Measurements from ENCODE around the gene FAF2.
"Not testable (repeated sequence)": the region's sequence is repeated elsewhere in the genome, so short reads cannot be mapped to it uniquely, and the experiment has no call there.

FAF2 gene

GRCh38 chr5:176461349-176461748 lies 13.2 kb downstream of the FAF2 start:
- DNase-seq = no peak

GRCh38 chr5:176463113-176463764 lies 15.1 kb downstream of the FAF2 start:
- no peak for DNase-seq

- peak; percentile 69 for DNase-seq
Measured at GRCh38 chr5:176466245-176466871, 18.2 kb downstream of the FAF2 start.

GRCh38 chr5:176469296-176469695 lies 21.1 kb downstream of the FAF2 start:
- no peak for DNase-seq

GRCh38 chr5:176470539-176470938 lies 22.4 kb downstream of the FAF2 start:
- no peak for DNase-seq

GRCh38 chr5:176471098-176471497 lies 22.9 kb downstream of the FAF2 start:
- DNase-seq = no peak

GRCh38 chr5:176473335-176474006 lies 25.3 kb downstream of the FAF2 start:
- DNase-seq = no peak

- DNase-seq = no peak
Measured at GRCh38 chr5:176474476-176474875, 26.3 kb downstream of the FAF2 start.

GRCh38 chr5:176481711-176482110 lies 33.5 kb downstream of the FAF2 start:
- no peak for DNase-seq

GRCh38 chr5:176485176-176485575 lies 37.0 kb downstream of the FAF2 start:
- DNase-seq = no peak

- DNase-seq = no peak
Measured at GRCh38 chr5:176486189-176486757, 38.1 kb downstream of the FAF2 start.

- not testable (repeated sequence) for DNase-seq
Measured at GRCh38 chr5:176487160-176487559, 39.0 kb downstream of the FAF2 start.

GRCh38 chr5:176489077-176489476 lies 40.9 kb downstream of the FAF2 start:
- DNase-seq = no peak

- no peak for DNase-seq
Measured at GRCh38 chr5:176490301-176490700, 42.1 kb downstream of the FAF2 start.

- no peak for DNase-seq
Measured at GRCh38 chr5:176491101-176491502, 42.9 kb downstream of the FAF2 start.

- no peak for DNase-seq
Measured at GRCh38 chr5:176491901-176492300, 43.7 kb downstream of the FAF2 start.

- DNase-seq = no peak
Measured at GRCh38 chr5:176492431-176492830, 44.2 kb downstream of the FAF2 start.

GRCh38 chr5:176497852-176498251 lies 49.7 kb downstream of the FAF2 start:
- no peak for DNase-seq

GRCh38 chr5:176499273-176499672 lies 51.1 kb downstream of the FAF2 start:
- DNase-seq = no peak

GRCh38 chr5:176500511-176500910 lies 52.3 kb downstream of the FAF2 start:
- no peak for DNase-seq

GRCh38 chr5:176501333-176501732 lies 53.1 kb downstream of the FAF2 start:
- no peak for DNase-seq

- no peak for DNase-seq
Measured at GRCh38 chr5:176503496-176503895, 55.3 kb downstream of the FAF2 start.

GRCh38 chr5:176507911-176508310 lies 59.7 kb downstream of the FAF2 start:
- DNase-seq = no peak

- DNase-seq = no peak
Measured at GRCh38 chr5:176508603-176509002, 60.4 kb downstream of the FAF2 start.

Data from GF-D8 (cell line).